Stomach (tissue), 9 donors: ENCODE data around the gene GNAT2. TPM values are rescaled to one million over a fixed set of nuclear protein-coding genes. Genes with fewer than 3 reads are reported as not detected.
A peak's percentile ranks its signal among the peaks of the same experiment; 100 is the strongest.

Source experiments
- DNase-seq, 2 donors: peaks; one replicate each; pipeline versions ENCODE4 v3.0.0 to v3.0.0-alpha.2; 2013 to 2019
- H3K27ac ChIP-seq, 5 donors: fragments of 200-600 bp in 4 of 5; sonication (generic) in 4 of 5; one replicate each; pipeline ENCODE4 v1.5.1; 2013 to 2019; ENCODE audit warnings: mild to moderate bottlenecking in 1 of 5, moderate library complexity in 1 of 5
- H3K27me3 ChIP-seq, 3 donors: fragments of 200-600 bp; sonication (generic); one replicate each; pipeline ENCODE4 v1.5.1; 2017 to 2019; ENCODE audit warnings: mixed run types in 1 of 3
- H3K36me3 ChIP-seq, 4 donors: fragments of 200-600 bp; sonication (generic); 1 replicate in 3 of 4; 2 replicates in 1 of 4; pipeline ENCODE4 v1.5.1; 2016 to 2019
- H3K4me1 ChIP-seq, 4 donors: fragments of 200-600 bp; sonication (generic); one replicate each; pipeline ENCODE4 v1.5.1; 2016 to 2019
- H3K4me3 ChIP-seq, 4 donors: fragments of 200-600 bp; sonication (generic) in 3 of 4; one replicate each; pipeline ENCODE4 v1.5.1; 2016 to 2019; ENCODE audit warnings: mild to moderate bottlenecking in 1 of 4
- H3K9me3 ChIP-seq, 4 donors: fragments of 200-600 bp; sonication (generic); one replicate each; pipeline ENCODE4 v1.5.1; 2016 to 2019
- EP300 ChIP-seq: sonication (generic); formaldehyde crosslinking; IDR thresholded peaks from one replicate; pipeline ENCODE4 v1.6.1; 2017; ENCODE audit warnings: antibody characterized with exemption
- POLR2A ChIP-seq, 4 donors: fragments of 450-650 bp; IDR thresholded peaks; one replicate each; pipeline ENCODE4 v1.6.1; 2016; ENCODE audit warnings: antibody characterized with exemption in 4 of 4, control low read depth in 2 of 4, mild to moderate bottlenecking in 1 of 4, moderate library complexity in 1 of 4
- POLR2AphosphoS5 ChIP-seq, 3 donors: sonication (generic); formaldehyde crosslinking; IDR thresholded peaks; one replicate each; pipeline ENCODE4 v1.6.1; 2016; ENCODE audit warnings: antibody characterized with exemption in 3 of 3
- WGBS, 5 donors: extraction: QIAGEN DNeasy Blood & Tissue Kit in 3 of 5; methylation state at CpG; one replicate each; pipeline versions ENCODE4 v1.1.5 to v1.1.7; 2013 to 2018; 5-methylcytosine and 5-hydroxymethylcytosine counted together
- intact Hi-C: fragments of 100-400 bp; cut with DNase I; formaldehyde crosslinking; loops from one replicate; pipeline ENCODE4 v1.15.1; 2023; ENCODE audit warnings: low total_unique reads
- polyA plus RNA-seq, 3 donors: library from polyadenylated mRNA; stranded (reverse); fragments of 200-250 nt; gene quantifications; one replicate each; pipeline ENCODE4 v1.2.3, GENCODE V29; 2013
- total RNA-seq, 5 donors: library from RNA; depleted of rRNA; stranded (reverse); fragments of >200 nt; gene quantifications; one replicate each; pipeline versions ENCODE4 v1.1.0 to v1.2.3, GENCODE V29; 2014 to 2016
- TF ChIP-seq, protein P1 (sequence below), 7 experiments: fragments of 450-650 bp in 4 of 7; fragments of 200-600 bp in 3 of 7; sonication (generic) in 3 of 7; IDR thresholded peaks; one replicate each; pipeline ENCODE4 v1.5.1; 2016 to 2019; ENCODE audit warnings: antibody characterized with exemption in 7 of 7, control low read depth in 2 of 7, mild to moderate bottlenecking in 1 of 7
- donor health status: healthy with polysubstance abuse.
- donor health status: Bipolar disorder and iron deficiency.
- donor health status: healthy.

Gene GNAT2
- total and polyA plus RNA-seq, 8 donors, result 0.43 TPM; not detected in 7

- Histone ChIP-seq H3K27me3 (no peaks in the 10 kb centered on the region), H3K9me3 (no peaks in the 10 kb centered on the region), H3K27ac (no peak overlapping the region), H3K4me3 (no peak overlapping the region), H3K36me3 (peaks cover 9 to 100% (median 98%) of the 10 kb centered on the region in 4 donors), H3K4me1 (peaks cover 0 to 6% (median 0%) of the 10 kb centered on the region in 4 donors)
- 83 to 100% (median 93%) methylated on average over 3 of the region's 3 CpGs for WGBS, 5 donors
- intact Hi-C loops, result no loop called here
- TF ChIP-seq, protein P1, sequence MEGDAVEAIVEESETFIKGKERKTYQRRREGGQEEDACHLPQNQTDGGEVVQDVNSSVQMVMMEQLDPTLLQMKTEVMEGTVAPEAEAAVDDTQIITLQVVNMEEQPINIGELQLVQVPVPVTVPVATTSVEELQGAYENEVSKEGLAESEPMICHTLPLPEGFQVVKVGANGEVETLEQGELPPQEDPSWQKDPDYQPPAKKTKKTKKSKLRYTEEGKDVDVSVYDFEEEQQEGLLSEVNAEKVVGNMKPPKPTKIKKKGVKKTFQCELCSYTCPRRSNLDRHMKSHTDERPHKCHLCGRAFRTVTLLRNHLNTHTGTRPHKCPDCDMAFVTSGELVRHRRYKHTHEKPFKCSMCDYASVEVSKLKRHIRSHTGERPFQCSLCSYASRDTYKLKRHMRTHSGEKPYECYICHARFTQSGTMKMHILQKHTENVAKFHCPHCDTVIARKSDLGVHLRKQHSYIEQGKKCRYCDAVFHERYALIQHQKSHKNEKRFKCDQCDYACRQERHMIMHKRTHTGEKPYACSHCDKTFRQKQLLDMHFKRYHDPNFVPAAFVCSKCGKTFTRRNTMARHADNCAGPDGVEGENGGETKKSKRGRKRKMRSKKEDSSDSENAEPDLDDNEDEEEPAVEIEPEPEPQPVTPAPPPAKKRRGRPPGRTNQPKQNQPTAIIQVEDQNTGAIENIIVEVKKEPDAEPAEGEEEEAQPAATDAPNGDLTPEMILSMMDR (IDR thresholded peaks at IDR 0.05), result no peak
- TF ChIP-seq POLR2AphosphoS5 (IDR thresholded peaks at IDR 0.05) (no peak), POLR2A (IDR thresholded peaks at IDR 0.05) (no peak), EP300 (no peak)
- no peak for DNase-seq
These were observed 33.4 kb downstream of the GNAT2 start for GRCh38 chr1:109586055-109586454.

GRCh38 chr1:109584766-109585165, 34.6 kb downstream of the GNAT2 start:
- no peak for DNase-seq
- no peak for TF ChIP-seq POLR2A (IDR thresholded peaks at IDR 0.05)
- TF ChIP-seq EP300, result no peak
- TF ChIP-seq, protein P1 (IDR thresholded peaks at IDR 0.05), result no peak
- 56 to 74% (median 64%) methylated on average over 1 of the region's 1 CpG for WGBS, 5 donors
- no peaks in the 10 kb centered on the region for H3K27me3 ChIP-seq
- peaks cover 0 to 6% (median under 1%) of the 10 kb centered on the region in 4 donors for H3K4me1 ChIP-seq
- no peak overlapping the region for H3K27ac ChIP-seq
- intact Hi-C loops, result no loop called here
- H3K4me3 ChIP-seq, result no peak overlapping the region
- H3K9me3 ChIP-seq, result no peaks in the 10 kb centered on the region
- peaks cover 9 to 100% (median 98%) of the 10 kb centered on the region in 4 donors for H3K36me3 ChIP-seq

GRCh38 chr1:109582021-109582420, 37.4 kb downstream of the GNAT2 start:
- TF ChIP-seq EP300 (no peak), POLR2A (IDR thresholded peaks at IDR 0.05) (no peak), POLR2AphosphoS5 (IDR thresholded peaks at IDR 0.05) (no peak)
- TF ChIP-seq, protein P1 (IDR thresholded peaks at IDR 0.05), result no peak
- Histone ChIP-seq H3K9me3 (no peaks in the 10 kb centered on the region), H3K4me1 (peaks cover 0 to 19% (median 4%) of the 10 kb centered on the region in 4 donors), H3K27ac (no peak overlapping the region), H3K36me3 (peaks cover 6 to 94% (median 90%) of the 10 kb centered on the region in 4 donors), H3K27me3 (no peaks in the 10 kb centered on the region), H3K4me3 (no peak overlapping the region)
- DNase-seq, result no peak
- 89 to 97% (median 94%) methylated on average over 2 of the region's 2 CpGs for WGBS, 5 donors
- intact Hi-C loops, result no loop called here

DNA sequence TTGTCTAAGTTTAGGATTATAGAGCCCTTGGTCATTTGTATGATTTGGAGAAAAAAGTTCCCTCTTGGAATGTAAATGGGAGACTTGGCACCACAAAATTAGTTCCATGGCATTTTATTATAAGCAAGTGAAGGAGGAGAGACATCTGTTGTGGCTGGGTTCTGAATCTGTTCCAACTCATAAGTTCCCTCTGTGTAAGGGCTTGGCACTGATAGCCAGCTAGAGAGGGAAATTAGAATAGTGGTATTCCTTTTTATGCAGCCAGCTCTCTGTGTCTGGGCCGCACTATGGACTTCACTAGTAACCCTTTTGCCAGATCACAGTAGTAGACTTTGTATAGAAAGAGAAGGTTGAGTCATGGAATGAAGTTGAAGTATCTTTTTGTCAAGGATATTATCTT, 39.9 kb downstream of the GNAT2 start:
- no peak overlapping the region for H3K4me3 ChIP-seq
- WGBS, 5 donors, result 73 to 91% (median 81%) methylated on average over 1 of the region's 1 CpG
- H3K27ac ChIP-seq, result peak overlapping the region in 2 of 5 donors; percentile 64 to 67
- no peaks in the 10 kb centered on the region for H3K9me3 ChIP-seq
- peaks cover 0 to 19% (median 7%) of the 10 kb centered on the region in 4 donors for H3K4me1 ChIP-seq
- intact Hi-C loops, result no loop called here
- TF ChIP-seq, protein P1 (IDR thresholded peaks at IDR 0.05), result no peak
- no peak for TF ChIP-seq POLR2AphosphoS5 (IDR thresholded peaks at IDR 0.05)
- DNase-seq, result peak in 1 of 2 donors; percentile 59
- peaks cover 0 to 91% (median 85%) of the 10 kb centered on the region in 4 donors for H3K36me3 ChIP-seq
- H3K27me3 ChIP-seq, result no peaks in the 10 kb centered on the region
